Fibroblast of the aortic adventitia (primary cell): ENCODE data around the gene TADA1. TPM values are rescaled to one million over a fixed set of nuclear protein-coding genes. Genes with fewer than 3 reads are reported as not detected.

Experiments
- DNase-seq: peaks from one replicate; pipeline ENCODE4 v3.0.0-alpha.2; 2010; ENCODE audit warnings: low read depth
- H3K4me3 ChIP-seq: 2 replicates; pipeline ENCODE4 v1.5.1; 2011; ENCODE audit warnings: low read depth, mild to moderate bottlenecking, control low read depth, low read length, moderate library complexity
- CTCF ChIP-seq: IDR thresholded peaks from 2 replicates; pipeline ENCODE4 v1.5.1; 2011; ENCODE audit warnings: mild to moderate bottlenecking, low read length, control low read depth, inconsistent platforms; ENCODE audit not compliant: insufficient read depth
- total RNA-seq: library from RNA; depleted of rRNA; stranded (reverse); fragments of >200 nt; gene quantifications from 2 replicates; pipeline ENCODE4 v1.2.3, GENCODE V29; 2012; ENCODE audit warnings: low replicate concordance

TADA1 gene
- total RNA-seq, 1 donor = 12.1 TPM

GRCh38 chr1:166813508-166814223 is 62.4 kb downstream of the TADA1 start:
- DNase-seq = no peak
- no peak overlapping the region for H3K4me3 ChIP-seq
- TF ChIP-seq CTCF = peak; percentile 2

GRCh38 chr1:166811691-166812090 is 64.4 kb downstream of the TADA1 start:
- H3K4me3 ChIP-seq = no peak overlapping the region
- peak; percentile 27 for DNase-seq
- no peak for TF ChIP-seq CTCF

- TF ChIP-seq CTCF = no peak
- H3K4me3 ChIP-seq = no peak overlapping the region
- DNase-seq = no peak
These were observed 67.1 kb downstream of the TADA1 start for GRCh38 chr1:166808952-166809351.

Other genes starting within 250 kb of the TADA1 start
- 18.5 and 28.8 TPM in 2 replicates for gene POGK, start 36.8 kb downstream of the TADA1 start, total RNA-seq
- gene ILDR2, start 99.3 kb upstream of the TADA1 start, total RNA-seq = 0.09 and 0.25 TPM in 2 replicates
- not detected in 2 replicates for gene MAEL, start 113.0 kb upstream of the TADA1 start, total RNA-seq
- gene GPA33, start 214.1 kb upstream of the TADA1 start, total RNA-seq = not detected in 2 replicates
- gene STYXL2, start 217.8 kb upstream of the TADA1 start, total RNA-seq = not detected in 2 replicates